HG03039 (cell line): Measurements from ENCODE around the gene TBC1D1.

Experiments used
- ATAC-seq: cut with Tn5 transposase; IDR thresholded peaks from one replicate; pipeline ENCODE4 v1.9.1; 2021; ENCODE audit warnings: mild to moderate bottlenecking, moderate library complexity; ENCODE audit not compliant: unreplicated experiment

Gene TBC1D1

DNA sequence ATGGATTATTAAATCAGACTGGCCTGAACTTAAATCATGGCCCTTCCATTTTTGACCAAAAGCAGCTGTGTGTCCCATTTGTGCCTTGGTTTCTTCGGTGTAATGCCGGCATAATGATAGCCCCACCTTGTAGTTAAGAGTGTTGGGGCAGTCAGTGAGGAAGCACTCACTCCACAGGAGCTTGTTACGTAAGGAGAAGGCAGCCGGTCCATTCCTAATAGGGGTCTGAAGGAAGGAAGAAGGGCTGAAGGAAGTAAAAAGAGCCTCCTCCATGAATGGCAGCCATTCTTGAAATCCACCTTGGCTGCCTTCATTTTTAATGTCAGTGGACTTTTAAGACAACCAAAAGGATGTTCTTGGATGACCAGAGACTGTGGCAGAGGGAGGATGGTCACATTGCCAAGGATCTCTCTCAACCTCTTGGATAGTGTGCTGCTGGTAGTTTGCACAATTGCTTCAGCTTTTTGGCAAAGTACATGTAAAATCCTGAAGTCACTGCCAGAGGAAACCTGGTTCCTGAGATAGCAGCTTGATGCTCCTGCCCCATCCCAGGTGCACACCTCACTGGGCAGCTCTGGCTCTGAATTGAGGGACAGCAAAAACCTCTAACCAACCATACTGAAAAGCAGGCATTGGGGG lies 182.8 kb downstream of the TBC1D1 start:
- no peak for ATAC-seq

DNA sequence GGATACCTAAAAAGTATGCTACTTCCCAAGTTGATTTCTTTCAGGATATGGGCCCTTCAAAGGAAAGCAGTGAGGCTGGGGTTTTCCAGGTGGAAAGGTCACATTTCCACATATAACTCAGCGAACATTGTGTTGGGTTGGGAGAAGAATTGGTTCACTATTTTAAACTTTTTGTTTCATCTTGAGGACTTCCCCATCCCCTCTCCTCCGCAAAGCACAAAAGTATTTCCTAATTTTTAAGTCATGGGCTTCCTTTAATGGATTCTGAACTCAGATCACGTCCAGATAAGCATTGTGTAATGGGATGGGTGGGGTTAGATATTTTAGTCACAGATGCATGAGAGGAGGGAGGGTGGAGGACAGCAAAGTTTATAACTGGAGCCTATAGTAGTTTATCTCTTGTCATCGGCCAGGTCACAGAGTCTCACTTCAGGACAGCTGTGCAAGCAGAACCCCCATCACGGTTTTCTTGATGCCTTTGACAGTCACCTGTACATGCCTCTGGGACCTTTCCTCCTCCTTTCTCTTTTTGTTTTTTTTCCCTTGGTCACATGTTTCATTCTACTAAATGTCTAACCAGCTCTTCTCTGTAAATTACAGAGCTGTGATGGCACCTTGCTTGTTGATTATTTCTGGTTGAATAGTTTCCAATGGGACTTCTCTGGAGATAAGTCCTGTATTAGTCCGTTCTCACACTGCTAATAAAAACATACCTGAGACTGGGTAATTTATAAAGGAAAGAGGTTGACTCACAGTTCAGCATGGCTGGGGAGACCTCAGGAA lies 184.7 kb downstream of the TBC1D1 start:
- ATAC-seq = no peak

DNA sequence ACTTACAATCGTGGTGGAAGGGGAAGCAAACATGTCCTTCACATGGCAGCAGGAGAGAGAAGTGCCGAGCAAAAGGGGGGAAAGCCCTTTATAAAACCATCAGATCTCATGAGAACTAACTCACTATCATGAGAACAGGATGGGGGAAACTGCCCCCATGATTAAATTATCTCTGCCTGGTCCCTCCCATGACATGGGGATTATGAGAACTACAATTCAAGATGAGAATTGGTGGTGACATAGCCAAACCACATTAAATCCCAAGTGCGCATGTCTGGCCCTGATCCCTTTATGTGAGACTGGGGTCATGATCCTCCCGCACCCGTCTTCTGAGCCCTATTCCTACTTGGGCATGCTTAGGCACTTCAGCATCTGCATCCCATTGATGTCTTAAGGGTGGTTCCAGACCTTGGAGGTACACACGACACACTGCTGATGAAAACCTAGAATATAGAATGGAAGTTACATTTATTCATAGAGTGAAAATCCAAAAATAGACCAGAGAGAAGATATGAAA lies 185.3 kb downstream of the TBC1D1 start:
- ATAC-seq = no peak

DNA sequence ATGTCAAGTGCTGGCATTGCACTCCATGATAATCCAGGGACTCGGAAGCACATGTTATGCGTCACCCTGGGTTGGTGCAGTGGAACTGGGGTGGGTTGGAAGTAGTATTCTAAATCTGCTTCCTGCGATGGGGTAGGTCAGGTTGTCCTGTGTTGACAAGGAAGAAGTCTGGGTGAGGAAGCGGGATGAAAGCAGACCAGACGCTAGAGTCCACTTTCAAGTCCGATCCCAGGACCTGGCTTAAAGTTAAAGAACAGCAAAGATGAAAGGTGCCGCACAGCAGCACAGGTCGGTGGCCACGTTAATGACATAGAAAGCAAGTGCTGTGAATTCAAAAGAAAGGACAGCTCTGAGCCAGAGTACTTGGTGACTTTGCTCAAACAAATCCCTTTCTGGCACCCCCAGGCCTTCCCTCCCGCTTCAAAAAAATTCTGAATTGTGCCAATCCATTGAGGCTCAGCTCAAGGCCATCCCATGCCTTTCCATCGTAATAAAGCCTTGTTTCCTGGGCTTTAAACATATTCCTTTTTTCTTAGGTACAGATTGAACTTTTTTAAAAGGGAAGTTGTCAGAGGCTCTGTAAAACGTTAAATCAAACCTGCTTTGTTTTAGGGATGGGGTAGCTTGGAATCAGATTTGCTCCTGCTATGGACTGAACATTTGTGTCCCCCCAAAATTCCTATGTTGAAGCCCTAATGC lies 187.1 kb downstream of the TBC1D1 start:
- ATAC-seq = no peak

DNA sequence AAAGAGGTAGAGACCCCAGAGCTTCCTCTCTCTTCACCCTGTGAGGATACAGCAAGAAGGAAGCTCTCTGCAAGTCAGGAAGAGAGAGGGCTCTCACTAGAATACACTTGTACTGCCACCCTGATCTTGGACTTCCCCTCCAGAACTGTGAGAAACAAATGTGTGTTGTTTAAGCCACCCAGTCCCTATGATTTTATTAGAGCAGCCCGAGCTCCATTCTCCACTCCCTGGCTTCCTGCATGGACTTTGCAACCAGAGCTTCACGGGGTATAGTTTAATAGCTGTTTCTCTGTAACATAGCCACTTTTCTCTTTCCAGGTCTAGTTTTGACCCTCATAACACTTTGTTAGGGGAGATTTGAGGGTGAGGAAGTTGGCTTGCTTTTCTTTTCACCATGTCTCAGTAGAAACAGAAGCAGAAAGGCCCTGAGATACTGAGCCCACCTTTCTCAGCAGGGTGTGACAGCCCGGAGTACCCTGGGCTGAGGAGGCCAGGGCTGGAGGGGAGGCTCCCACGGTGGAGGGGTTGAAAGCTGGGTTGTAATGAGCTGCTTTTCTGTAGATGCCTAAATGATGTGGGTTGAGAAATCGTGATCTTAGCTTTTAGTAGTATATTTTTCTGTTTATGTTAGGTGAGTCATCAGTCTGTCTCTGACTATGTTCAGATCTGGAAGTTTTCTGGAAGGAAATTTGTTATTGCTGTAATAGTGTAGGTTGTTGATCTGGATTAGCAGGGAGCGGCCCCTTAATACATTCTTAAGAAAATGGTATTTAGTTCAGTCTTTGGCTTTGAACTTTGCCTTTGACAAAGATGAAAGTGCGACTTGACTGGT lies 187.9 kb downstream of the TBC1D1 start:
- ATAC-seq = no peak

DNA sequence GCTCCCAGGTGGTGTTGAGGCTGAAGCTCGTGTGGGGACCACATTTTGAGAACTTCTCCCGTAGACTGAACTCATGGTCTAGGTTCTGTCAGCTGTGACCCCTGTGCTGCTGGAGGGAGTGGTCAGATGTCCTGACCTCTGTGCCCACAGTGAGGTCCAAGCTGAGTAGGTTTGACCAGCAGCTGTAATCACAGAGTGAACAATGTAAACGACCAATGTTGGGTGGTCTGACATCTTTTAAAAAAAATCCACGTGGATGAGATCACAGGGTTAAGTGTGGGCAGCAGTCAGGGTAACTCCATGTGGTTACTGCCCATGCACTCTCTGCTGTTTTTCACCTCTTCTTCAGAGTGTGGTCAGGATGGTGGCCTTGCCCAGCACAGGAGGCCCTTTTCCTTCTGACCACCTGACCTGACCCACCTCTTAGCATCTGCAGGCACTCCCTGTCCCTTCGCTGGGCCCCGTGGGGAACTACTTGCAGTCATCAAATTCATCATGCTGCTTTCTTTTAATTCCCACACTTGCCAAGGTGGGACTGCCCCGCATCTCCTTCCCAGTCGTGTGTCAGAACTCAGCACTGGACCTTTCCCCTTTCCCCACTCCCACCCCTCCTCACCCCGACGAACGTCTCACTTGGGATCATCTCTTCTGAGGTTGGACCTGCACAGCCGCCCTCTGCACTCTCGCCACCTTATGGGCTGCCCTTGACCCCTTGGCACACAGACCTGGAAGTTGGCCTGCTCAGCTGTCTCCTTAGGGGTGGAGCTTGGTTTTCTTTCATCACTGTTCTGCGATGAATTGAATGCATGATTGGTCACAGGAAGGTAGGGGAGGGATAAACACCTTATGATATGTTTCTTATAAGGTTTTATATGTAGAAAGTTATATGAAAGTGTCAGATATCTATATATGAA lies 189.4 kb downstream of the TBC1D1 start:
- no peak for ATAC-seq

DNA sequence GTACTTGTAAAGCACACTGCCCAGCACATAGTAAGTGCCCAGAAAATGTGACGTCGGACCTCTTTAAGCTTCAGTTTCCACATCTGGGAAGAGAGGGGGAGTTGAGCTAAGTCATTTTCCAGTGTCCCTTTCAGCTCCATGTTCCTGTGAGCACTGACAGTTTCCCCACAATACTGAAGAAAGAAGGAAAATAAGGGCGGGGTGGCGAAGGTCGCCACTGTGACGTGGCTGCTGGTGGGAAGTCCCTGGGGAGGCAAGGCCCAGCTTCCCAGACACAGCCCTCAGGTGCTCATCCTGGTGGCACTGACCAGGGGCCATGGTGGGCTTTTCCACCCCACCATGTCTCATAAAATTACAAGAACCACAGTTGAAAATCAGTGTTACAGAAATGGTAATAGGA lies 191.1 kb downstream of the TBC1D1 start:
- no peak for ATAC-seq

DNA sequence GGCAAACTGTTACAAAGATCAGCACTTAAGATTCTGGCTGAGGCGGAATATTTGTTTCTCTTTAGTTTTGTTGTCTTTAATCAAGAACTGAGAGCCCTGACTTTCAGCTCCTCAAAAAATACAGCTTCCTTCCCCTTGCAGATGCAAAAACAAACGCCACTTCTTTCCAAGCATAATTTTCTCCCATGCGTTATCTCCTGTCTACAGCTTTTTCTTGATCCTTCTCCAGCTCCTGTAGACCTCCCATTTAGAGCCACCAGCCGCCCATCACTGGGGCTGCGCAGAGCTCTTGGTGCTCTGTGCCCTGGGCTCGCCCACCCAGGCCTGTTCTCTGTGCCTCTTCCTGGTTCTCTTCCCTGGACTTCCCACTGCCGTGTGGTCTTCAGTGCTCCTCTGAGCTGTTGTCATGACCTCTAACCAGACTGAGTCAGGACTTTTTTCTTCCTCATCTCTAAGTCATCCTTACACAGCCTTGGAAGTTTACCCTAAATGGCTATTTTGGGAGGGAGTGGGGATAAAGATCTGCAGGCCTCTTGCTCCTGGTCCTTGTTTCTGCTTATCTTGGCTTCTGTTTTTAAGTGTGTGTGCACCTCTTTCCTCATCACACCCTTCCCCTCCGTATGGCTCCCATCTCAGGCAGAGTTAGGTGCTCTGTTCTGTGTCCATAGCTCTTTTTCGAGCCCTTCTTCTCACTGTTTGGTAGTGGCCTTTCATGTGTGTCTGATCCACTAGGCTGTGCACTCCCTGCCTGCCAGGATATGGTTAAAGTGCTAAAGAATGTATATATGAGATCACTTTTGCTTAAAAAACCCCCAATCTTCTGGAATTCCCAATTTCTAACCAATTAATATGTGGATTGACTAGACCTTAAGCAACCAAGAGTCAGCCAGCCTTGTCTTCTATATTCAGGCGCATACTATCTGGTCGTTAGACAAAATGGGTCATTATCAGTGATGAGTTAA lies 191.8 kb downstream of the TBC1D1 start:
- ATAC-seq = no peak

DNA sequence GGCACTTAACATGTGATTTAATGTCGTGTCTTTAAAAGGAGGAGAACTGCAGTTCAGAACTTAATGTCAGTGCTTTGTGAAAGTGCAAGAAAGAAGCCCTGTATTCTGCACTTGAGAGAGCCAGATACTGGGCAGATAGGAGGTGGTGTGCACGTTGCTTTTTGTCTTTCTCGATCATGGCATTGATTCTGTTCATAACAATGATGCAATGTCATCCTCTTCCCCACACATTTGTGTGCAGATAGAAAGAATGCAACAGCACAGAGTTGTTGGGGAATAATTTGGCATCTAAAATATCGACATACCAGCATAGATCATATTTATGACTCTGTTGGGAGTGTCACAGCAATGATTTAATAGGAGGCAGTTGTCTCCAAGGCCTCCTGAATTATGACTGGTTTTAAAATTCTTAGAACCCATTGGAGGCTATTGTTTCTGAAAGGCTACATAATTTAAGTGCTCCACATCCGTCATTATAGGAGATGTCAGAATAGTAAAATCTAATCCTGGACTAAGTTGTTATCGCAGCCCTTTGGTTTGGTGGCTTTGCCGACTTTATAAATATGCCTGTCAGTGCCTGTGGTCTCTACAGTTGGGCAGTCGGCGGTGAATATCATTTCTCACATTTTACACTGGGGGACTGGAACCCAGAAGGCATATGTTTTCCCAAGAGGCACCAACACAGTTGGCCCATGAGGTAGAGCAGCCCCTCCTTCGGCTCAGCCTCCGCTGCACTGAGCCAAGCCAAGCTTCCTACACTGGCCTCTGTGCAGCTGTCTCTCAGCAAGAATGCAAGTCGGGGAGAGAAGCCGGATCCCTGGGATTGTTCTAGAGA lies 194.2 kb downstream of the TBC1D1 start:
- ATAC-seq = no peak

DNA sequence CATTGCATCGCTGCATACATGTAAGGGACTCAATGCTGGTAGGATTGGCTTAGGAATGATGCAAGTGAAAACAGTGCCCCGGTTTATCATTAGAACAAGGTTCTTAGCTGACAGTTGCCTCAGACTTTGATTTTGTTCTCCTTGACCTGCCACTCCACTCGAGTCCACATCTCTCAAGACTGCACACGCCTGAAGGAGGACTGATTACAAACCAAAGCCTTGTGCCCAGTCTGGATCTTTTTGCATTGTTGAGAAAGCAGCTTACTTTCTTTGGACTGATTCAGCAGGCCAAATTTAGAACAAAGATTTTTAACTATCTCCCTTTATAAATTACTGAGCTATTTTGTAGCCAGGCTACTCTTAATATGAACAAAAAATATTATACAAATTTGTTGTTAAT lies 194.9 kb downstream of the TBC1D1 start:
- ATAC-seq = no peak

DNA sequence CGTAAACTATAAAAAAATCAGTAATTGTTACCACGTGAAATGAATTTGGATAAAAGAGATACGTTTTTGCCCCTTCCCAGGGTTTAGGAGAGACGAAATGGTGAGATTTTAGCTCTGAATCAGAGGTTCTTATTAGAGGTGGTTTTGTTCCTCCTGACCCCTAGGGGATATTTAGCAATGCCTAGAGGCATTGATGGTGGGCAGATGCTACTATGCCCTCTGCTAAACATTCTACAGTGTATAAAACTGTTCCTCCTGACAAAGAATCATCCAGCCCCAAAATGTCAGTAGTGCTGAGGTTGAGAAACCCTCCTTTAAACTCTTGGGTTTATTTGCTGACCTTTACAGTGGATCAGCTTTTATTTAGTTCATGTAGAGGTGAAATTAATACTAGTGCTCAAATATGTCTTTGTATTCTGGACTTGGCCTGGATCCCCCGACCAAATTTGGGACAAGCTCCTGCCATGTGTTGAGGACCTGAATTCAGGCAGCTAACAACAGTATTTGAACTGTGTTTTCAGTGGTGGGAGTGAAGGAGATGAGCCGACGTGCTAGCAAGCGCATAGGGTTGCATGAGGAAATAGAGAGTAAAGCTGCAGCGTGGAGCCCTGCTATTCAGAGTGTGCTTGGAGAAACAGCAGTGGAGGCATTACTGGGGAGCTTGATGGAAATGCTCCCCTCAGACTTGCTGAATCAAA lies 195.4 kb downstream of the TBC1D1 start:
- no peak for ATAC-seq

DNA sequence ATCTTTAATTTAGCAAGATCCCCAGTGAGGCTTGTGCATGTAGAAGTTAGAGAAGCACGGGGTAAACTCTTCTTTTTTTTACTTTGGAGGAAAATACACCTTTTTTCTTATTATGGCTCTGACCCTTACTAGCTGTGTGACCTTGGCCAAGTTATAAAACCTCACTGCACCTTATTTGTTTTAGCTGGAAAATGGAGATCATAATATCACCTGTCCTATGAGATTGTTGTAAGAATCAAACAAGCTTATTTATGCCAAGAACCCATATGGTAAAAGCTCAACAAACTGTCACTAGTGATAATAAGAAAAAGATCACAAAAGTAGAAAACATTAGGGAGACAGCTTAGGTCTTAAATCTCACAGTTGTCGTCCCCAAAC lies 196.0 kb downstream of the TBC1D1 start:
- no peak for ATAC-seq

DNA sequence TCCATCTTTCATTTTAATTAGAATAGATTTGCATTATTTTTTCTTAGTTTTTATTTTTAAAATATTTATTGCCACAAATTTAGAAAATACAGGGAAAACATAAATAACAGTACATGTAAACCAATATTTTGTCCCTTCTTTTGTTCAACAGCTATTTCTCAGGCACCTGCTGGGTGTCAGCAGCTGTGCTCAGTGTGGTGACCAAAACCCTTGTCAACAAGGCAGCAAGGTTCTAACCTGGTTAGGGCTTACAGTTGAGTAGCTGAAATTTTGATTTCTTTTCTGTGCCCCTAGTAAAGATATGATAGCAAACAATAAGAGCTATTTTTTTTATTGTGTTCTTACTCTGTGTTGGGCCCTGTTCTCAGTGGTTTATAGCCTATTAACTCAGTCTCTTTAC lies 197.4 kb downstream of the TBC1D1 start:
- no peak for ATAC-seq

DNA sequence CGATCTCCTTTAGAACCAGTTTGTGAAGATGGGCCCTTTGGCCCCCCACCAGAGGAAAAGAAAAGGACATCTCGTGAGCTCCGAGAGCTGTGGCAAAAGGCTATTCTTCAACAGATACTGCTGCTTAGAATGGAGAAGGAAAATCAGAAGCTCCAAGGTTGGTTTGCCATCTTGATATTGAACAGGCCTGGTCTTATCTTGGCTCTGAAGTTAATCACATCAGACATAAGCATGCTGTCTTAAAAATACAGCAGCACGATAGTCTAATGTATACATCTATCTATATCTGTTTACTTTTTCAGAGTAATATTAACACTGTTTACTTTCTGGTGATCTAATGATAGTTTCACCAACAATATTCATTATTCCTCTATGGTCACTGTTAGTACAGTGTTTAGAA lies 199.1 kb downstream of the TBC1D1 start:
- ATAC-seq = no peak

DNA sequence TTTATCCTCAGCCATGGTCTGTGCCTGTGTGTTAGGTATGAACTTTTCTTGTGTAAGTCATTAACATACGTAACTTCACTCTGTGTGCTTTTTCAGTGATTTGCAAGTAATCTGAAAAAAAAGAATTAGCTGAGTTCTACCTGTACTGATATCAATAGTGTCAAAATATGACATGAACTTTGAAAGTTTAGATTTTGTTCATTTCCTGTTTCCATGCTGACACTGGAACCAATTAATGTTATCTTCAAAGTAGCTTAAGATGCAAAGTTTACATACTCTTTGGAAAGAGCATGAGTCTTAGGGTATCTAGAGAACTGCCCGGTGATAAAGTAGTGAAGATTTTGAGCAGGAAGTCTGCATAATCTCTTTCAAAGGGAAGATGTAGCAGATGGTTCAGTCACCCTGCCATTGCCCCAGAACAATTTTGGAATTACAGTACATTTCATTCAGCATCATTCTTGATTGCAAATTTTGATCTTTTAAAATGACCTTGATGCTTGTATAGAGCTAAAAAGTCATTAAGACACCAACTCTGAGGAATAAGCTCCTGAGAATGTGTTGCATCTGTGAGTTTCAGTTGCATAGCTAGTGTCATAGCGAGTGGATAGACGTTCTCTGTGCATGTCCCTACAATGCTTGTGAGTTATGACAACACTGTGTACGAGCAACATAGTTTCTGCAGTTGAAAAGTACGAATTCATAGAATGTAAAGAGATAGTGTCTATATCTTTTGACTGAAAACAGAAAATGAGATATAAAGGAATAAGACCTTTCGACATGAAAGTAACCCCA lies 199.8 kb downstream of the TBC1D1 start:
- ATAC-seq = no peak

DNA sequence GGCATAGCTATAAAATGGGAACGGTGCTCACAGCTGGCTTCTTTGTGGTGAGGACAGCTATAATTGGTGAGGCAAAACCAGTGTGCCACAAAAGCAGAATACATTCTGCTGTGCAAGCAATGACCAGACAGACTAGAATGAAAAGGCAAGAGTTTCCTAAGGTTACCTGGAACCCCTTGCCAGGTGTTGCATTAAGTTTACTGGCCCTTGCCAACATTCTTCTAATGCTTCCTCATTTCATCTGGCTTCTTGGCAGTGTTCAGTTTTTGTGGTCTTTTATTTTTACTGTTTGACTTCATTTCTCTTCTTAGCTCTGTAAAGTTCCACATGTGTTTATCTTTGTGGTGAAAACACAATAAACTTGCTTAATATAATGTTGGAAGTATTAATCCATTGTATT lies 200.8 kb downstream of the TBC1D1 start:
- ATAC-seq = no peak

DNA sequence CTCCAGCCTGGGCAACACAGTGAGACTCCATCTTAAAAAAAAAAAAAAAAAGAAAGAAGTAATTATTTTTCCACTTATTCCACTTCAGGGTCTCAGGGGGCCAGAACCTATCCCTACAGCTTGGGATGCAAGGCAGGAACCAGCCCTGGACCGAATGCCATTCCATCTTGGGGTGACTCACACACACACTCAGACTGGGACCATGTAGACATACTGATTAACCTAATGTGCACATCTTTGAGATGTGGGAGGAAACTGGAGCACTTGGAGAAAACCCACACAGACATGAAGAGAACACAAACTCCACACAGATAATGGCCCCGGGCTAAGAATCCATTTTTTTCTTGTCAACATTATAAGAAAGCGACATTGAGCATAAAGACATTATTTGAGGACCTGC lies 201.8 kb downstream of the TBC1D1 start:
- ATAC-seq = no peak
